Activated B cell treated with CpG ODN at 0.5 μM for 24 hours (primary cell): ENCODE results near the gene LRRK1. TPM values are rescaled to one million over a fixed set of nuclear protein-coding genes. Genes with fewer than 3 reads are reported as not detected.

ENCODE experiments used
- ATAC-seq: fragments of 200-7000 bp; cut with Tn5 transposase; one replicate; pipeline ENCODE4 v1.10.0; 2021; ENCODE audit warnings: low read depth, mild to moderate bottlenecking, moderate library complexity
- CTCF ChIA-PET: fragments of 350-600 bp; sonication (Branson Sonifier 250); formaldehyde crosslinking; loops from one replicate; lab custom pipeline; 2021; ENCODE audit warnings: antibody characterized with exemption; lab: Charles Lee
- POLR2A ChIA-PET: fragments of 350-600 bp; sonication (Branson Sonifier 250); formaldehyde crosslinking; loops from one replicate; lab custom pipeline; 2021; ENCODE audit warnings: antibody characterized with exemption; lab: Charles Lee
- DNase-seq: peaks from one replicate; pipeline ENCODE4 v3.0.0; 2022
- H3K27ac Mint-ChIP-seq: one replicate; pipeline ENCODE4 v1.8.0; 2020; ENCODE audit warnings: mixed read lengths
- H3K27me3 Mint-ChIP-seq: one replicate; pipeline ENCODE4 v1.8.0; 2021; ENCODE audit warnings: mixed read lengths
- H3K36me3 Mint-ChIP-seq: one replicate; pipeline ENCODE4 v1.8.0; 2021; ENCODE audit warnings: low read depth, mixed read lengths
- H3K4me1 Mint-ChIP-seq: one replicate; pipeline ENCODE4 v1.8.0; 2021; ENCODE audit warnings: mixed read lengths
- H3K4me3 Mint-ChIP-seq: one replicate; pipeline ENCODE4 v1.8.0; 2020; ENCODE audit warnings: mild to moderate bottlenecking, mixed read lengths
- H3K9me3 Mint-ChIP-seq: one replicate; pipeline ENCODE4 v1.8.0; 2020; ENCODE audit warnings: mixed read lengths
- intact Hi-C: fragments of 100-400 bp; cut with micrococcal nuclease; formaldehyde crosslinking; loops from one replicate; pipeline ENCODE4 v1.15.1; 2024
- total RNA-seq: library from RNA; stranded (reverse); gene quantifications from 2 replicates; pipeline ENCODE4 v1.2.3, GENCODE V29; 2022
- TF ChIP-seq, protein P1 (sequence below): fragments of 200-600 bp; IDR thresholded peaks from one replicate; pipeline ENCODE4 v1.8.0; 2022; ENCODE audit warnings: antibody characterized with exemption, mild to moderate bottlenecking

The LRRK1 gene
- total RNA-seq, 1 donor from 2014 or later = 43.5 TPM

DNA sequence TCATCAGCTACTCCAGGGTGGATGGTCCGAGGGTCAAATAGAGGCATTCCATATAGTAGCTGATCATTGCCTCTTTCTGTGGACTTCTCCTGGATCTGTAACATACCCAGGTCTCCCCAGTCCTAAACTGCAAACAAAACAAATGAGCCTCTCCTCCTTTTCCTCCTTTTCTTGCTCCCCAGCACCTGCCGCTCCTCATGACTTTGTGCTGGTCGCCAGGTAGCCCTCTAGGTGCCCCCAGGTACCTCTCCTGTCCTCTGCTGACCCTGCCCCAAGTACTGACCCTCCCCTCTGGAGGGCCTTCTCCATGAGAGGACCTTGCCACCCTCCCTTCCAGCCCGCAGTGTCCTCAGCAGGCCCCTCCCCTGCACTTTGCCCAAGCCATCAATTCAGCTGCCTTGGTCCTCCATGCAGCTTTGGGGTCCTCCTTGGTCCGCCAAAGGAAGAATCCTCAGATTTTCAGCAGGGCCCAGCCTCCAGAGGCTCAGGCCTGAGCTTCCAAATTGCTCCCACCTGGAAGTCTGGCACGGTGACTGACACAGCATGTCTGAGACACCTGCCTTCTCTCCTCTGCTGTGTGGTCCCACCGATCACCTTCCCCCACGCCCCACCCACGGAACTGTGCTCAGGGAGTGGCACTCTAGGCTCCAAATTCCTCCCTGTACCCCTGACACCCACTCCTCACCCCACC is 111.0 kb downstream of the LRRK1 start:
- ChIA-PET POLR2A (no interaction called here), CTCF (no interaction called here)
- H3K4me1 Mint-ChIP-seq = peaks cover 18% of the 10 kb centered on the region

GRCh38 chr15:101031213-101031612 is 112.1 kb downstream of the LRRK1 start:
- TF ChIP-seq, protein P1, sequence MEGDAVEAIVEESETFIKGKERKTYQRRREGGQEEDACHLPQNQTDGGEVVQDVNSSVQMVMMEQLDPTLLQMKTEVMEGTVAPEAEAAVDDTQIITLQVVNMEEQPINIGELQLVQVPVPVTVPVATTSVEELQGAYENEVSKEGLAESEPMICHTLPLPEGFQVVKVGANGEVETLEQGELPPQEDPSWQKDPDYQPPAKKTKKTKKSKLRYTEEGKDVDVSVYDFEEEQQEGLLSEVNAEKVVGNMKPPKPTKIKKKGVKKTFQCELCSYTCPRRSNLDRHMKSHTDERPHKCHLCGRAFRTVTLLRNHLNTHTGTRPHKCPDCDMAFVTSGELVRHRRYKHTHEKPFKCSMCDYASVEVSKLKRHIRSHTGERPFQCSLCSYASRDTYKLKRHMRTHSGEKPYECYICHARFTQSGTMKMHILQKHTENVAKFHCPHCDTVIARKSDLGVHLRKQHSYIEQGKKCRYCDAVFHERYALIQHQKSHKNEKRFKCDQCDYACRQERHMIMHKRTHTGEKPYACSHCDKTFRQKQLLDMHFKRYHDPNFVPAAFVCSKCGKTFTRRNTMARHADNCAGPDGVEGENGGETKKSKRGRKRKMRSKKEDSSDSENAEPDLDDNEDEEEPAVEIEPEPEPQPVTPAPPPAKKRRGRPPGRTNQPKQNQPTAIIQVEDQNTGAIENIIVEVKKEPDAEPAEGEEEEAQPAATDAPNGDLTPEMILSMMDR = no peak
- peaks cover 16% of the 10 kb centered on the region for H3K9me3 Mint-ChIP-seq
- POLR2A ChIA-PET = no interaction called here
- no peak for DNase-seq
- H3K27me3 Mint-ChIP-seq = no peaks in the 10 kb centered on the region
- no peak overlapping the region for H3K27ac Mint-ChIP-seq
- peaks cover 81% of the 10 kb centered on the region for H3K36me3 Mint-ChIP-seq
- H3K4me1 Mint-ChIP-seq = peaks cover 29% of the 10 kb centered on the region
- no peak overlapping the region for H3K4me3 Mint-ChIP-seq
- intact Hi-C loops = no loop called here
- CTCF ChIA-PET = no interaction called here
- no peak for ATAC-seq

More for the DNA sequence above, 111.0 kb downstream of the LRRK1 start:
- Mint-ChIP-seq H3K36me3 (peaks cover 88% of the 10 kb centered on the region), H3K27ac (no peak overlapping the region), H3K4me3 (no peak overlapping the region), H3K27me3 (no peaks in the 10 kb centered on the region), H3K9me3 (peaks cover 9% of the 10 kb centered on the region)
- ATAC-seq = no peak
- TF ChIP-seq, protein P1 = no peak
- intact Hi-C loops = no loop called here
- DNase-seq = no peak

DNA sequence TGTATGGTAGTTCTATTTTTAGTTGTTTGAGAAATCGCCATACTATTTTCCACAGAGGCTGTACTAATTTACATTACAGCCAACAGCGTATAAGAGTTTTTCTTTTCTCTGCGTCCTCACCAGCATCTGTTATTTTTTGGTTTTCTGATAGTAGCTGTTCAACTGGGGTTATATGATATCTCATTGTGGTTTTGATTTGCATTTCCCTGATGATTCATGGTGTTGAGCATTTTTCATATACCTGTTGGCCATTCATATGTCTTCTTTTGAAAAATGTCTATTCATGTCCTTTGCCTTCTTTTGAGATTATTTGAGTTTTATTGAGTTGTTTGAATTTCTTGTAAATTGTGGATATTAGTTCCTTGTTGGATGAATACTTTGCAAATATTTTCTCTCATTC is 114.6 kb downstream of the LRRK1 start:
- intact Hi-C loops = no loop called here
- no peak overlapping the region for H3K27ac Mint-ChIP-seq
- POLR2A ChIA-PET = no interaction called here

DNA sequence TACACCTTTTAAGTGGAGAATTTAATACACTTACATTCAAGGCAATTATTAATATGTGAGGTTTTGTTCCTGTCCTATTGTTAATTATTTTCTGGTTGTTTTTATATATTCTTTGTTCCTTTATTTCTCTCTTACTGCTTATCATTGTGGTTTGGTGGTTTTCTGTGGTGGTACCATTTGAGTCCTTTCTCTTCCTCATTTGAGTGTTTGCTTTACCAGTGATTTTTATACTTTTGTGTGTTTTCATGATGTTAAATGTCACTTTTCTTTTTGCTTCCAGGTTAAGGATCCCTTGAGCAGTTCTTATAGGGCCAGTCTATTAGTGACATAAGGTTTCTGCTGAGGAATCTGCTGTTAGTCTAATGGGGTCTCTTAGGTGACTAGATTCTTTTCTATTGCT is 116.5 kb downstream of the LRRK1 start:
- intact Hi-C loops = no loop called here
- ChIA-PET POLR2A (no interaction called here), CTCF (no interaction called here)
- Mint-ChIP-seq H3K27me3 (no peaks in the 10 kb centered on the region), H3K4me3 (peak overlapping the region; percentile 54), H3K4me1 (peaks cover 34% of the 10 kb centered on the region), H3K9me3 (peaks cover 16% of the 10 kb centered on the region), H3K36me3 (peaks cover 74% of the 10 kb centered on the region), H3K27ac (peak overlapping the region; percentile 28)
- ATAC-seq (peak; percentile 45), DNase-seq (no peak)
- TF ChIP-seq, protein P1 = no peak

More for the DNA sequence above, 114.6 kb downstream of the LRRK1 start:
- H3K9me3 Mint-ChIP-seq = peaks cover 16% of the 10 kb centered on the region
- TF ChIP-seq, protein P1 = no peak
- CTCF ChIA-PET = interaction anchor here (0.6 kb wide), 1 partner anchor 27 kb away, joined by 4 read pairs; no protein-coding TSS in a partner anchor
- H3K27me3 Mint-ChIP-seq = no peaks in the 10 kb centered on the region
- H3K4me1 Mint-ChIP-seq = peaks cover 34% of the 10 kb centered on the region
- ATAC-seq (peak; percentile 25), DNase-seq (no peak)
- peaks cover 77% of the 10 kb centered on the region for H3K36me3 Mint-ChIP-seq
- no peak overlapping the region for H3K4me3 Mint-ChIP-seq

DNA sequence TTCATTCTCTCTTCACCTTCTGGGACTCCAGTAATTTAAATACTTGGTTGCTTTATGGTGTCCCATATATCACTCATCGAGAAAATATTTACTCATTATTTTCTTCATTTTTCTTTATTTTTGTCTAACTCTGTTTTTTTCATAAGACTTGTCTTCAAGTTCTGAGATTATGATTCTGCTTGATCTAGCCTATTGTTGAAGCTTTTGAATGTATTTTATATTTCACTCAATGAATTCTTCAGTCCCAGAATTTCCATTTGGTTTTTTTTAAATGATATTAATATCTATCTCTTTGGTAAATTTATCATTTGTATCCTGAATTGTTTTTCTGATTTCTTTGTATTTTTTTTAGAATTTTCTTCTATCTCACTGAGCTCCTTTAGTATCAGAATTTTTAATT is 117.0 kb downstream of the LRRK1 start:
- Mint-ChIP-seq H3K9me3 (peaks cover 16% of the 10 kb centered on the region), H3K4me3 (no peak overlapping the region), H3K27me3 (no peaks in the 10 kb centered on the region), H3K27ac (no peak overlapping the region), H3K4me1 (peaks cover 34% of the 10 kb centered on the region), H3K36me3 (peaks cover 73% of the 10 kb centered on the region)
- TF ChIP-seq, protein P1 = no peak
- ATAC-seq = no peak
- ChIA-PET CTCF (interaction anchor here (1.2 kb wide), 1 partner anchor 21 kb away, joined by 3 read pairs; no protein-coding TSS in a partner anchor), POLR2A (no interaction called here)
- DNase-seq = no peak
- intact Hi-C loops = no loop called here
